ENCODE measurements around the gene BICC1.

The BICC1 gene

DNA sequence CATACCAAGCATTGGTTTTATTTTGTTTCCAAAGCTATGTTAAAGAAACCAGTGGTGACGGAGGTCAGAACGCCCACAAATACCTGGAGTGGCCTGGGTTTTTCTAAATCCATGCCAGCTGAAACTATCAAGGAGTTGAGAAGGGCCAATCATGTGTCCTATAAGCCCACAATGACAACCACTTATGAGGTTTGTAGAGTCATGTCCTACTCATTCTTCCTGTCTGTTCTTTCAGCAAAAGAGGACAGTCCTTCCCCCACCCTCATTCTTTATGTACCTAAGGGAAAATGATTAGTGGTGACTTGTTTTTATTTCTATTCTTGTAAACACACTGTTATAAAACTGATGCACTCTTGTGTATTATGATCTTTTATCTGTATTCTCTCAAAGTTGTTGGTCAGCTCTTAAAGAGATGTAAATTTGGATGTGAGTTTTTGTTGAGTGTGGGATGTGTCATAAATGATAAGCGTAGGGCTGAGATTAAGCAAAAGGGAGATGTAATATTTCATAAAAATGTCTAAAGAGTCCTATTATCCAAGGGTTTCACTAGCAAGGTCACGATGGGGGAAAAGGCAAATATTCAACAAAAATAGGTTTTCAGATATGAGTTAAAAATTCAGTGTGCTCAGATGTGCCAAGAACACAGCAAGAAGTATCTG is 294.4 kb downstream of the BICC1 start:
- Histone ChIP-seq H3K36me3 (ENCODE audit: control insufficient read depth, low read depth, low read length) (no peaks in the 10 kb centered on the region), H3K27ac (ENCODE audit: low read length) (no peak overlapping the region), H3K9ac (ENCODE audit: low read length) (no peak overlapping the region), H3K27me3 (ENCODE audit: control insufficient read depth, insufficient read depth, low read length) (no peaks in the 10 kb centered on the region), H3K9me3 (ENCODE audit: control insufficient read depth, low read depth, low read length) (no peaks in the 10 kb centered on the region), H3K4me3 (ENCODE audit: low read length) (no peak overlapping the region), H3K4me1 (ENCODE audit: control insufficient read depth, low read depth, low read length) (no peaks in the 10 kb centered on the region)

DNA sequence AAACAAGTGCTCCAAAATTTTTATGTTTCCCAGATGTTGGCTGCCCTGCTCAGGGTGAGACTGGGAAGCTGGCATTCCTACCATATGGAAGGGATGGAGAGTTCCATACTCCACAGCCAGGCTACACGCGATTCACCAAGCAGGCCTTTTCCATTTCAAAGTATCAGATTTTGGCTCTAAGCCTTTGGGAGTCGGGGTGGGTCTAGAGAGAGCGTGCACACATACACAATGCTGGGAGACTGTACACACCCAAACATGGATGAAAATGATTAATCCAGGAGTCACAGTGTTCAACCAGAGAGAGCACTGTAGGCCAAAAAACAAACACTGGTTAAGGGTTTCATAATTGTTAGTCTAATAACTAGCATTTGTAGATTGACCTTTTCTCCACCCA is 295.0 kb downstream of the BICC1 start:
- Histone ChIP-seq H3K36me3 (ENCODE audit: control insufficient read depth, low read depth, low read length) (no peaks in the 10 kb centered on the region), H3K27me3 (ENCODE audit: control insufficient read depth, insufficient read depth, low read length) (no peaks in the 10 kb centered on the region), H3K9me3 (ENCODE audit: control insufficient read depth, low read depth, low read length) (no peaks in the 10 kb centered on the region), H3K9ac (ENCODE audit: low read length) (no peak overlapping the region), H3K4me3 (ENCODE audit: low read length) (no peak overlapping the region), H3K4me1 (ENCODE audit: control insufficient read depth, low read depth, low read length) (no peaks in the 10 kb centered on the region), H3K27ac (ENCODE audit: low read length) (no peak overlapping the region)

- H3K4me1 ChIP-seq (ENCODE audit: control insufficient read depth, low read depth, low read length): no peaks in the 10 kb centered on the region
- no peak overlapping the region for H3K4me3 ChIP-seq (ENCODE audit: low read length)
- H3K27ac ChIP-seq (ENCODE audit: low read length): no peak overlapping the region
These were observed 298.1 kb downstream of the BICC1 start for GRCh38 chr10:58810751-58811150.

DNA sequence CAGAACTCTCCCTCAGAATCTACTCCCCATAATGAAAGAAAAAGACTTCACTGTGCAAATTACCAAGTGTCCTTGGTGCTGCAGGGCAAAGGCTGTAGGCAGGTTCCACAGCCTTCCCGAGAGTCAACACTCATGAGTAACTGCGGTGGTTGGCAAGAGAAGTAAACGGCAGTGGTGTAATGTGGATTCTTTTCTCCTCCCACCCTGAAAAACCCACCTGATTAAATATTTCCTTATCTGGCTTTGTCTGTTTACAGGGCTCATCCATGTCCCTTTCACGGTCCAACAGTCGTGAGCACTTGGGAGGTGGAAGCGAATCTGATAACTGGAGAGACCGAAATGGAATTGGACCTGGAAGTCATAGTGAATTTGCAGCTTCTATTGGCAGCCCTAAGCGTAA is 300.9 kb downstream of the BICC1 start:
- H3K4me1 ChIP-seq (ENCODE audit: control insufficient read depth, low read depth, low read length): no peaks in the 10 kb centered on the region
- H3K36me3 ChIP-seq (ENCODE audit: control insufficient read depth, low read depth, low read length): no peaks in the 10 kb centered on the region
- H3K27me3 ChIP-seq (ENCODE audit: control insufficient read depth, insufficient read depth, low read length): no peaks in the 10 kb centered on the region
- no peak overlapping the region for H3K4me3 ChIP-seq (ENCODE audit: low read length)
- H3K9me3 ChIP-seq (ENCODE audit: control insufficient read depth, low read depth, low read length): no peaks in the 10 kb centered on the region
- no peak overlapping the region for H3K9ac ChIP-seq (ENCODE audit: low read length)
- H3K27ac ChIP-seq (ENCODE audit: low read length): no peak overlapping the region

More at GRCh38 chr10:58810751-58811150, 298.1 kb downstream of the BICC1 start:
- Histone ChIP-seq H3K9ac (ENCODE audit: low read length) (no peak overlapping the region), H3K9me3 (ENCODE audit: control insufficient read depth, low read depth, low read length) (no peaks in the 10 kb centered on the region), H3K27me3 (ENCODE audit: control insufficient read depth, insufficient read depth, low read length) (no peaks in the 10 kb centered on the region), H3K36me3 (ENCODE audit: control insufficient read depth, low read depth, low read length) (no peaks in the 10 kb centered on the region)

- H3K4me1 ChIP-seq (ENCODE audit: control insufficient read depth, low read depth, low read length): no peaks in the 10 kb centered on the region
These were observed 304.7 kb downstream of the BICC1 start for GRCh38 chr10:58817201-58817846.

DNA sequence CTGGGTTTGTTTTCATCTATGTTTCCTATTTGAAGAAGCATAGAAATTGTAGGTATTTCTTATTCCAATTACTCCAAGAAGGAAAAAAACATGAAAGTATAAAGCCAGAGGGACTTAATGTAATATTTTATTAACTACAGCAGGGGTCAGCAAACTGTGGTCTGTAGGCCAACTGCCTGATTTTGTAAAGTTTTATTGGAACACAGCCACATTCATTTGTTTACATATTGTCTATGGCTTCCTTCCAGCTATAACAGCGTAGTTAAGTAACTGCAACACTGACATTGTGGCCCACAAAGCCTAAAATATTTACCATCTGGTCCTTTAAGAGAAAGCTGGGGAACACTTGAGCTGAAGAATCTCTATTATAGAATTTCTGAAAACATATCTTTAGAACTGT is 306.2 kb downstream of the BICC1 start:
- H3K27ac ChIP-seq (ENCODE audit: low read length): no peak overlapping the region
- H3K36me3 ChIP-seq (ENCODE audit: control insufficient read depth, low read depth, low read length): no peaks in the 10 kb centered on the region
- no peak overlapping the region for H3K9ac ChIP-seq (ENCODE audit: low read length)
- H3K4me3 ChIP-seq (ENCODE audit: low read length): no peak overlapping the region
- no peaks in the 10 kb centered on the region for H3K4me1 ChIP-seq (ENCODE audit: control insufficient read depth, low read depth, low read length)
- no peaks in the 10 kb centered on the region for H3K9me3 ChIP-seq (ENCODE audit: control insufficient read depth, low read depth, low read length)
- H3K27me3 ChIP-seq (ENCODE audit: control insufficient read depth, insufficient read depth, low read length): no peaks in the 10 kb centered on the region

More at GRCh38 chr10:58817201-58817846, 304.7 kb downstream of the BICC1 start:
- H3K9ac ChIP-seq (ENCODE audit: low read length): no peak overlapping the region
- H3K27ac ChIP-seq (ENCODE audit: low read length): no peak overlapping the region
- H3K9me3 ChIP-seq (ENCODE audit: control insufficient read depth, low read depth, low read length): no peaks in the 10 kb centered on the region
- H3K27me3 ChIP-seq (ENCODE audit: control insufficient read depth, insufficient read depth, low read length): no peaks in the 10 kb centered on the region
- H3K4me3 ChIP-seq (ENCODE audit: low read length): no peak overlapping the region
- no peaks in the 10 kb centered on the region for H3K36me3 ChIP-seq (ENCODE audit: control insufficient read depth, low read depth, low read length)

- H3K36me3 ChIP-seq (ENCODE audit: control insufficient read depth, low read depth, low read length): no peaks in the 10 kb centered on the region
- H3K4me1 ChIP-seq (ENCODE audit: control insufficient read depth, low read depth, low read length): no peaks in the 10 kb centered on the region
- no peak overlapping the region for H3K9ac ChIP-seq (ENCODE audit: low read length)
- no peak overlapping the region for H3K27ac ChIP-seq (ENCODE audit: low read length)
- no peak overlapping the region for H3K4me3 ChIP-seq (ENCODE audit: low read length)
- no peaks in the 10 kb centered on the region for H3K27me3 ChIP-seq (ENCODE audit: control insufficient read depth, insufficient read depth, low read length)
- H3K9me3 ChIP-seq (ENCODE audit: control insufficient read depth, low read depth, low read length): no peaks in the 10 kb centered on the region
These were observed 307.7 kb downstream of the BICC1 start for GRCh38 chr10:58820386-58820785.

DNA sequence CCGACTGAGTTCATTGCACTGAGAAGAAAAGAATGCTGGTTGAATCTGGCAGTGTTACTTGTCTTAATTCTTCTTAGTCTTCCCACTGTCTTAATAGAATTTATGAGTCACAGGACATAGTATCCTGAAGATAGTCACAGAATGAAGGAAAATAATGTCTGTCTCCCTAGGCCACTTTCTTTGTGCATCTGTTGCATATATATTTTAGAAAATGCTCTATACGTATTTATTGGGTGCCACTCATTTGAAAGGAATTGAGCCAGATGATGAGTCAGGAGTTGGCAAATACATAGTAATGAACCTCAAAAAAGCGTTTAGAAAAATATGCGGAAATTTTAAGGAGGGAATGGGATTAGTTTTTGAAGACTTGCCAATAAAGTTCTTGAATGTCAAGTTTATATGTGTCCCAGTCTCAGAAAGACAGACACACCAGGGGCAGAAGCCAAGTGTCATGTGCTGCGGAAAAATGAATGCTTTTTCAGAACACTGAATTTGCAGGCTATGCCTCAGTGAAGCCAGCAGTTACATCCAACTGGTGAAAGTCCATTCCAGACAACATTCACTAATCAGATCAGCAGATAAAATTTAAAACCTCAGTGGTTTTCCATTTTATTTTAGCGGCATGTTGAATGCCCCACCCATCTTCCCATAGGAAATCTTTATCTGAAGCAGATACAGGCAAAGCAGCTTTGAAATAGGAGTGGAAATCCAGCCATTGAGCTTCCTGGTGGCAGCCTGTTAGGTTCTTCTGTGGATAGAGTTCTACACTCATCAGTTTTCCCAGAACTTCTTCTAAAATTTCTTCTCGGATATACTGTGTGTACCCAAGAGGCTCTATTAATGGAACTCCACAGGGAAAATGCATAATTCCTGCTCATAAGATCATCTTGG is 308.4 kb downstream of the BICC1 start:
- no peak overlapping the region for H3K4me3 ChIP-seq (ENCODE audit: low read length)
- H3K36me3 ChIP-seq (ENCODE audit: control insufficient read depth, low read depth, low read length): no peaks in the 10 kb centered on the region
- H3K9me3 ChIP-seq (ENCODE audit: control insufficient read depth, low read depth, low read length): no peaks in the 10 kb centered on the region
- no peak overlapping the region for H3K27ac ChIP-seq (ENCODE audit: low read length)
- no peaks in the 10 kb centered on the region for H3K27me3 ChIP-seq (ENCODE audit: control insufficient read depth, insufficient read depth, low read length)
- H3K9ac ChIP-seq (ENCODE audit: low read length): no peak overlapping the region
- H3K4me1 ChIP-seq (ENCODE audit: control insufficient read depth, low read depth, low read length): no peaks in the 10 kb centered on the region

DNA sequence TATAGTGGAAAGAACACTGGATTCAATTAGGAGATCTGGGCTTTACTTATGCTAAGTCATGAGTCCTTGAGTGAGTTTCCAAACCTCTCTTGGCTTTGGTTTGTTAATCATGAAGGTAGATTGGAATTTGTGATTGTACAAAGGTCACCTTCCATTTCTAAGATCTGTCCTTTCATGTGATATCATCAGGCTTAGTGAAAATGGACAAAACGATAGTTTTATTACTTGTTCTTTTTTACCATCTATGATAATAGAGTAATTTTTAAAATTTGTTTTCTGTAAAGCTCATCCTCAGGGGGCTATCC is 309.0 kb downstream of the BICC1 start:
- Histone ChIP-seq H3K27ac (ENCODE audit: low read length) (no peak overlapping the region), H3K36me3 (ENCODE audit: control insufficient read depth, low read depth, low read length) (no peaks in the 10 kb centered on the region), H3K4me1 (ENCODE audit: control insufficient read depth, low read depth, low read length) (no peaks in the 10 kb centered on the region), H3K27me3 (ENCODE audit: control insufficient read depth, insufficient read depth, low read length) (no peaks in the 10 kb centered on the region), H3K9me3 (ENCODE audit: control insufficient read depth, low read depth, low read length) (no peaks in the 10 kb centered on the region), H3K9ac (ENCODE audit: low read length) (no peak overlapping the region), H3K4me3 (ENCODE audit: low read length) (no peak overlapping the region)

GRCh38 chr10:58823983-58824382 is 311.3 kb downstream of the BICC1 start:
- no peak overlapping the region for H3K27ac ChIP-seq (ENCODE audit: low read length)
- H3K4me1 ChIP-seq (ENCODE audit: control insufficient read depth, low read depth, low read length): no peaks in the 10 kb centered on the region
- H3K9ac ChIP-seq (ENCODE audit: low read length): no peak overlapping the region
- no peaks in the 10 kb centered on the region for H3K27me3 ChIP-seq (ENCODE audit: control insufficient read depth, insufficient read depth, low read length)
- H3K4me3 ChIP-seq (ENCODE audit: low read length): no peak overlapping the region
- H3K9me3 ChIP-seq (ENCODE audit: control insufficient read depth, low read depth, low read length): no peaks in the 10 kb centered on the region
- H3K36me3 ChIP-seq (ENCODE audit: control insufficient read depth, low read depth, low read length): no peaks in the 10 kb centered on the region

GRCh38 chr10:58824396-58824795 is 311.7 kb downstream of the BICC1 start:
- no peaks in the 10 kb centered on the region for H3K4me1 ChIP-seq (ENCODE audit: control insufficient read depth, low read depth, low read length)
- H3K9ac ChIP-seq (ENCODE audit: low read length): no peak overlapping the region
- H3K4me3 ChIP-seq (ENCODE audit: low read length): no peak overlapping the region
- no peaks in the 10 kb centered on the region for H3K9me3 ChIP-seq (ENCODE audit: control insufficient read depth, low read depth, low read length)
- no peak overlapping the region for H3K27ac ChIP-seq (ENCODE audit: low read length)
- no peaks in the 10 kb centered on the region for H3K27me3 ChIP-seq (ENCODE audit: control insufficient read depth, insufficient read depth, low read length)
- no peaks in the 10 kb centered on the region for H3K36me3 ChIP-seq (ENCODE audit: control insufficient read depth, low read depth, low read length)
